Peyer's patch (tissue), 4 donors: ENCODE results near the gene EHBP1.

Experiments used
- CTCF ChIP-seq, 6 experiments: fragments of 450-650 bp in 4 of 6; fragments of 200-600 bp in 2 of 6; sonication (generic) in 1 of 6; IDR thresholded peaks; one replicate each; pipeline ENCODE4 v1.5.1; 2017 to 2019; ENCODE audit warnings: antibody characterized with exemption in 6 of 6, mild to moderate bottlenecking in 3 of 6, moderate library complexity in 1 of 6
- POLR2A ChIP-seq, 2 donors: fragments of 450-650 bp; IDR thresholded peaks; one replicate each; pipeline ENCODE4 v1.5.1; 2017; ENCODE audit warnings: antibody characterized with exemption in 2 of 2, mild to moderate bottlenecking in 2 of 2, moderate library complexity in 2 of 2

GRCh38 chr2:62775367-62775668 is 69.8 kb downstream of the EHBP1 start:
- no peak for TF ChIP-seq CTCF (IDR thresholded peaks at IDR 0.05)
- no peak for TF ChIP-seq POLR2A (IDR thresholded peaks at IDR 0.05)
